ENCODE measurements around the gene SENP7.

DNA sequence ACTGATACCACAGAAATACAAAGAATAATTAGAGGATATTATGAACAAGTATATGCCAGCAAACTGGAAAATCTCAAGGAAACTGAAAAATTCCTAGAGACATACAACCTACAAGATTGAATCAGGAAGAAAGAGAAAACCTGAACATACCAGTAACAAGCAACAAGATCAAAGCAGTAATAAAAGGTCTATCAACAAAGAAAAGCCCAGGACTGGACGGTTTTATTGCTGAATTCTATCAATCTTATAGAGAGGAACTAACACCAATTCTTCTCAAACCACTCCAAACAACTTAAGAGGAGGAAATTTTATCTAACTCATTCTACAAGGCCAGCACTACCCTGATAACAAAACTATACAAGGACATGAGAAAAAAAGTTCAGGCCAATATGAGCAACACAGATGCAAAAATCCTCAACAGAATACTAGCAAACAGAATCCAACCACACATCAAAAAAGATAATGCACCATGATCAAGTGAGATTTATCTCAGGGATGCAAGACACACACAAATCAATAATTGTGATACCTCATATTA is 121.5 kb downstream of the SENP7 start:
- no peak for TF ChIP-seq POLR2AphosphoS5 (IDR thresholded peaks at IDR 0.05)
- TF ChIP-seq, protein P1, sequence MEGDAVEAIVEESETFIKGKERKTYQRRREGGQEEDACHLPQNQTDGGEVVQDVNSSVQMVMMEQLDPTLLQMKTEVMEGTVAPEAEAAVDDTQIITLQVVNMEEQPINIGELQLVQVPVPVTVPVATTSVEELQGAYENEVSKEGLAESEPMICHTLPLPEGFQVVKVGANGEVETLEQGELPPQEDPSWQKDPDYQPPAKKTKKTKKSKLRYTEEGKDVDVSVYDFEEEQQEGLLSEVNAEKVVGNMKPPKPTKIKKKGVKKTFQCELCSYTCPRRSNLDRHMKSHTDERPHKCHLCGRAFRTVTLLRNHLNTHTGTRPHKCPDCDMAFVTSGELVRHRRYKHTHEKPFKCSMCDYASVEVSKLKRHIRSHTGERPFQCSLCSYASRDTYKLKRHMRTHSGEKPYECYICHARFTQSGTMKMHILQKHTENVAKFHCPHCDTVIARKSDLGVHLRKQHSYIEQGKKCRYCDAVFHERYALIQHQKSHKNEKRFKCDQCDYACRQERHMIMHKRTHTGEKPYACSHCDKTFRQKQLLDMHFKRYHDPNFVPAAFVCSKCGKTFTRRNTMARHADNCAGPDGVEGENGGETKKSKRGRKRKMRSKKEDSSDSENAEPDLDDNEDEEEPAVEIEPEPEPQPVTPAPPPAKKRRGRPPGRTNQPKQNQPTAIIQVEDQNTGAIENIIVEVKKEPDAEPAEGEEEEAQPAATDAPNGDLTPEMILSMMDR (IDR thresholded peaks at IDR 0.05), result no peak
- TF ChIP-seq EP300 (IDR thresholded peaks at IDR 0.05), result no peak
